HEK293 (cell line): ENCODE results near the gene DYNC2I2.

ENCODE experiments used
- CTCF ChIA-PET: fragments of 350-600 bp; formaldehyde crosslinking; extraction: SDS; loops from one replicate; lab custom pipeline; 2021; ENCODE audit warnings: antibody characterized with exemption; lab: Yijun Ruan, JAX
- POLR2A ChIA-PET: fragments of 300-600 bp; formaldehyde crosslinking; extraction: SDS; loops from one replicate; lab custom pipeline; 2020; ENCODE audit warnings: antibody characterized with exemption, inconsistent platforms; lab: Yijun Ruan, JAX
- H3K27ac ChIP-seq: fragments of 200-500 bp; sonication (Bioruptor generic); 2 replicates; pipeline ENCODE4 v1.5.1; 2014; ENCODE audit warnings: low read depth, low read length, control low read depth, inconsistent platforms; ENCODE audit errors: extremely low read depth
- H3K36me3 ChIP-seq, 2 experiments: fragments of 200-500 bp in 1 of 2; sonication (Bioruptor generic) in 1 of 2; 1 replicate in 1 of 2; 2 replicates in 1 of 2; pipeline ENCODE4 v1.5.1; 2014 to 2017; ENCODE audit warnings: inconsistent platforms in 2 of 2, low read length in 2 of 2; ENCODE audit not compliant: control insufficient read depth in 2 of 2, insufficient read depth in 1 of 2
- H3K4me1 ChIP-seq: fragments of 200-500 bp; sonication (Bioruptor generic); 2 replicates; pipeline ENCODE4 v1.5.1; 2014; ENCODE audit warnings: mild to moderate bottlenecking, low read length, inconsistent platforms; ENCODE audit not compliant: control insufficient read depth, insufficient read depth
- H3K4me3 ChIP-seq: 2 replicates; pipeline ENCODE4 v1.5.1; 2011; ENCODE audit warnings: low read depth, mild to moderate bottlenecking, control low read depth, low read length, moderate library complexity
- H3K9me3 ChIP-seq: fragments of 200-500 bp; sonication (Bioruptor generic); 2 replicates; pipeline ENCODE4 v1.5.1; 2014; ENCODE audit warnings: low read depth, low read length, inconsistent platforms; ENCODE audit not compliant: control insufficient read depth, insufficient read depth
- AEBP2 ChIP-seq: fragments of 450-650 bp; formaldehyde crosslinking; IDR thresholded peaks from 2 replicates; pipeline ENCODE4 v1.5.1; 2016; ENCODE audit warnings: missing biosample characterization, missing genetic modification characterization, borderline replicate concordance
- GLIS1 ChIP-seq: fragments of 450-650 bp; formaldehyde crosslinking; IDR thresholded peaks from 2 replicates; pipeline ENCODE4 v1.5.1; 2016; ENCODE audit warnings: missing biosample characterization, missing genetic modification characterization
- KLF8 ChIP-seq: fragments of 450-650 bp; formaldehyde crosslinking; IDR thresholded peaks from 2 replicates; pipeline ENCODE4 v1.5.1; 2016; ENCODE audit warnings: missing biosample characterization, missing genetic modification characterization
- OSR2 ChIP-seq: fragments of 450-650 bp; formaldehyde crosslinking; IDR thresholded peaks from 2 replicates; pipeline ENCODE4 v1.5.1; 2016; ENCODE audit warnings: missing biosample characterization, missing genetic modification characterization
- REPIN1 ChIP-seq: fragments of 450-650 bp; formaldehyde crosslinking; IDR thresholded peaks from 2 replicates; pipeline ENCODE4 v1.5.1; 2017; ENCODE audit warnings: missing biosample characterization, missing genetic modification characterization, low read depth
- SALL2 ChIP-seq: fragments of 450-650 bp; formaldehyde crosslinking; IDR thresholded peaks from 2 replicates; pipeline ENCODE4 v1.5.0; 2017; ENCODE audit warnings: missing biosample characterization, mild to moderate bottlenecking, missing genetic modification characterization, borderline replicate concordance
- SCRT1 ChIP-seq: fragments of 450-650 bp; formaldehyde crosslinking; IDR thresholded peaks from 2 replicates; pipeline ENCODE4 v1.5.1; 2016; ENCODE audit warnings: missing biosample characterization, missing genetic modification characterization, borderline replicate concordance
- SCRT2 ChIP-seq: fragments of 450-650 bp; formaldehyde crosslinking; IDR thresholded peaks from 2 replicates; pipeline ENCODE4 v1.5.1; 2016; ENCODE audit warnings: missing biosample characterization, missing genetic modification characterization
- SP2 ChIP-seq: fragments of 450-650 bp; formaldehyde crosslinking; IDR thresholded peaks from 2 replicates; pipeline ENCODE4 v1.5.1; 2016; ENCODE audit warnings: missing biosample characterization, missing genetic modification characterization
- SP7 ChIP-seq: fragments of 450-650 bp; formaldehyde crosslinking; IDR thresholded peaks from 2 replicates; pipeline ENCODE4 v1.5.1; 2016; ENCODE audit warnings: missing biosample characterization, missing genetic modification characterization
- ZBTB6 ChIP-seq: fragments of 450-650 bp; formaldehyde crosslinking; IDR thresholded peaks from 2 replicates; pipeline ENCODE4 v1.5.1; 2017; ENCODE audit warnings: missing biosample characterization, missing genetic modification characterization
- ZNF146 ChIP-seq: fragments of 450-650 bp; formaldehyde crosslinking; IDR thresholded peaks from 2 replicates; pipeline ENCODE4 v1.5.1; 2016; ENCODE audit warnings: missing biosample characterization, missing genetic modification characterization
- ZNF157 ChIP-seq: fragments of 450-650 bp; formaldehyde crosslinking; IDR thresholded peaks from 2 replicates; pipeline ENCODE4 v1.5.1; 2016; ENCODE audit warnings: missing biosample characterization, missing genetic modification characterization
- ZNF16 ChIP-seq: fragments of 450-650 bp; formaldehyde crosslinking; IDR thresholded peaks from 2 replicates; pipeline ENCODE4 v1.5.1; 2016; ENCODE audit warnings: low read depth, missing biosample characterization, missing genetic modification characterization
- ZNF211 ChIP-seq: fragments of 450-650 bp; formaldehyde crosslinking; IDR thresholded peaks from 2 replicates; pipeline ENCODE4 v1.5.1; 2016; ENCODE audit warnings: low read depth, missing biosample characterization, missing genetic modification characterization
- ZNF248 ChIP-seq: fragments of 450-650 bp; formaldehyde crosslinking; IDR thresholded peaks from 2 replicates; pipeline ENCODE4 v1.5.1; 2017; ENCODE audit warnings: missing biosample characterization, missing genetic modification characterization
- ZNF433 ChIP-seq: fragments of 450-650 bp; formaldehyde crosslinking; IDR thresholded peaks from 2 replicates; pipeline ENCODE4 v1.5.1; 2016; ENCODE audit warnings: missing biosample characterization, missing genetic modification characterization, low read depth
- ZNF473 ChIP-seq: fragments of 450-650 bp; formaldehyde crosslinking; IDR thresholded peaks from 2 replicates; pipeline ENCODE4 v1.5.1; 2017; ENCODE audit warnings: missing biosample characterization, missing genetic modification characterization
- ZNF48 ChIP-seq: fragments of 450-650 bp; formaldehyde crosslinking; IDR thresholded peaks from 2 replicates; pipeline ENCODE4 v1.5.1; 2016; ENCODE audit warnings: missing biosample characterization, missing genetic modification characterization
- ZNF510 ChIP-seq: fragments of 450-650 bp; formaldehyde crosslinking; IDR thresholded peaks from 2 replicates; pipeline ENCODE4 v1.5.1; 2018; ENCODE audit warnings: mild to moderate bottlenecking, missing genetic modification characterization, missing biosample characterization; ENCODE audit not compliant: insufficient replicate concordance
- ZNF549 ChIP-seq: fragments of 450-650 bp; IDR thresholded peaks from 2 replicates; pipeline ENCODE4 v1.5.1; 2018; ENCODE audit warnings: missing biosample characterization, missing genetic modification characterization, mild to moderate bottlenecking, inconsistent platforms, moderate library complexity
- ZNF600 ChIP-seq: fragments of 450-650 bp; formaldehyde crosslinking; IDR thresholded peaks from 2 replicates; pipeline ENCODE4 v1.5.1; 2016; ENCODE audit warnings: missing biosample characterization, missing genetic modification characterization
- ZNF837 ChIP-seq: fragments of 450-650 bp; formaldehyde crosslinking; IDR thresholded peaks from 2 replicates; pipeline ENCODE4 v1.5.1; 2016; ENCODE audit warnings: missing biosample characterization, missing genetic modification characterization
- ZSCAN4 ChIP-seq: fragments of 450-650 bp; formaldehyde crosslinking; IDR thresholded peaks from 2 replicates; pipeline ENCODE4 v1.5.1; 2017; ENCODE audit warnings: missing biosample characterization, missing genetic modification characterization

DYNC2I2 gene

GRCh38 chr9:128636556-128637530 lies 19.8 kb downstream of the DYNC2I2 start:
- Histone ChIP-seq H3K9me3 (no peaks in the 10 kb centered on the region), H3K4me1 (peaks cover 6% of the 10 kb centered on the region), H3K4me3 (no peak overlapping the region), H3K36me3 (peaks cover 0 to 79% of the 10 kb centered on the region in 2 experiments; a peak in 2 of 3 replicates)
- CTCF ChIA-PET: interaction anchor here (0.6 to 3.5 kb wide), 6 partner anchors 9 to 64 kb away, joined by 3 to 21 read pairs (median 6); partner anchors contain the start of gene PKN3
- POLR2A ChIA-PET: interaction anchor here (0.5 to 2.1 kb wide), 5 partner anchors 9 to 65 kb away, joined by 3 to 9 read pairs (median 6); partner anchors contain the start of gene PKN3
- 0 out of 2 replicates have a peak, but pooled peaks have one; percentile 35 for TF ChIP-seq ZNF600 (tag by site-specific recombination)
- TF ChIP-seq ZNF248 (tag by site-specific recombination): no peak
- no peak for TF ChIP-seq ZBTB6 (tag by site-specific recombination)
- TF ChIP-seq ZNF16: no peak
- no peak for TF ChIP-seq AEBP2 (tag by site-specific recombination)
- peak; percentile 88 for TF ChIP-seq SCRT2 (tag by site-specific recombination)
- TF ChIP-seq REPIN1 (tag by site-specific recombination): no peak
- no peak for TF ChIP-seq ZNF473 (tag by site-specific recombination)
- no peak for TF ChIP-seq SALL2 (tag by site-specific recombination)
- no peak for TF ChIP-seq ZNF48 (tag by site-specific recombination)
- TF ChIP-seq OSR2 (tag by site-specific recombination): no peak
- no peak for TF ChIP-seq SP2 (tag by site-specific recombination)
- no peak for TF ChIP-seq ZNF433 (tag by site-specific recombination)
- no peak for TF ChIP-seq ZNF146
- no peak for TF ChIP-seq ZSCAN4 (tag by site-specific recombination)
- TF ChIP-seq ZNF549 (tag by site-specific recombination): no peak
- no peak for TF ChIP-seq ZNF157
- no peak for TF ChIP-seq ZNF211
- no peak for TF ChIP-seq ZNF510 (tag by site-specific recombination)
- no peak for TF ChIP-seq ZNF837 (tag by site-specific recombination)
- TF ChIP-seq KLF8 (tag by site-specific recombination): no peak
- no peak for TF ChIP-seq SCRT1 (tag by site-specific recombination)
- TF ChIP-seq GLIS1: peak; percentile 5; the same call in 1 of the 2 replicates
- no peak for TF ChIP-seq SP7
- TF ChIP-seq, all 188 proteins: peak for 3
- H3K27ac ChIP-seq: no peak overlapping the region
